Stimulated activated CD8-positive, alpha-beta memory T cell treated with anti-CD3 and anti-CD28 coated beads, Interleukin-4, amount 100 ng/mL, for 4 hours (primary cell): ENCODE measurements around the gene PRKAA2.

Experiments
- DNase-seq, 2 donors: peaks; one replicate each; pipeline ENCODE4 v3.0.0-alpha.2; 2020; ENCODE audit warnings: low read depth in 2 of 2, low spot score in 1 of 2

Gene PRKAA2

DNA sequence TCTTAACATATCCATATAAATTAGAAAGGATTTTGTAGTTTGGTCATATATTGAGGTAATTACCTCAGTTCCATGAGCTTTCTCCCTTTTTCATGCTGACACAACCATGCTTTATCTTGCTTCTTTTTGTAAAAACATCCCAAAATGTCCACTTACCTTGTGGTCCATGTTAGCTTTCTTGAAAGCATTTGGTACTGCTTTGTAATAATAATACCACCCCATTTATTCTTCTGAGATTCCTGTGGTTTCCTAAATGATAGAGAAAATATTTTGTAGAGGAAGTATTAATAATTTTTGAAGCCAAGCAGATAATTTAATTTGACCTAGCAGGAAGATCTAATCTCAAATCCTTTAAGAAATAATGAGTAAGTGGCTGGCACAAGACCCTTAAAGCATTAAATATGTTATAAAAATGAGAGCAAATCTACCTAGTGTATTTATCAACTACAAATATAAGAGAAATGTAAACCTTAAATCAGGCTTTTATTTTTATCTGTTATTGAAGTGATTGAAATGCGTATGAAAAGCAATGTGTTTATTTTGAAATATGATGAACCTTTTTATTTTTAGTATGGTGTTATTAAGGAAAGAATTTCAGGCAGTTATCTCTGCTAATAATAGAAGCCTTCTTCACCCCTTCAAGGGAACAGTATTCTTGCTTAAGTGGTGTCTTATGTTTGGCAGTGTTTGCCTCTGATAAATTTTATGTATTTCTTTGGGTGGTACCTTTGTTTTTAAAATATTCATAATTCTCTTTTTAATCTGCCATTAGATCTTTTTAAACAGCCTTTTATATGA lies 9.2 kb downstream of the PRKAA2 start:
- no peak for DNase-seq

DNA sequence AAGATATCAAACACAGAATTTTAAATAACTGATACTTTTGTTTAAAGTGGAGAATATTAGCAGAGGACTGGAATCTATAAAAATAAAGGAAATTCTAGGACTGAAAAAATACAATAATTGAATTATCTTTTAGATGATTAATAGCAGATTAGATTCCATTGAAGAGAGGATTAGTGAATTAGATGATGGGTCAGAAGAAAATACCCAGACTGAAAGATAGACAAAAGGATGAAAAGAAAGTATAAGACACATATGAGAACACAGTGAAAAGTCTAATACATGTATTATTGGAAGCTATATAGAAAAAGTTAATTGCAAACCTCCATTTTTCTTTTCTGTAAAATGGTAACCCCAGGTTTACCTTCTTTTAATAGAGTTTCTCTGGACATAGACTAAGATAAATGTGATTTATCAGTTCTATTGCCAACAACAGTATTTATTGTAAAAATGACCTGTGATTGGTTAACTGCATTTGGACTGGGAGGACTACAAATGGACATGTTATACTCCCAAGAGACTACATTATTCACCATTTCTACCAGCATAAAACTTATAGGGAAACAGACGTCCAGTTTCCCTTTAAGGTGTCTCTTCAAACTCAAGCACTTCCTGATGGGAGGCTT lies 11.0 kb downstream of the PRKAA2 start:
- no peak for DNase-seq

- no peak for DNase-seq
Measured at GRCh38 chr1:56658254-56658653, 13.1 kb downstream of the PRKAA2 start.

DNA sequence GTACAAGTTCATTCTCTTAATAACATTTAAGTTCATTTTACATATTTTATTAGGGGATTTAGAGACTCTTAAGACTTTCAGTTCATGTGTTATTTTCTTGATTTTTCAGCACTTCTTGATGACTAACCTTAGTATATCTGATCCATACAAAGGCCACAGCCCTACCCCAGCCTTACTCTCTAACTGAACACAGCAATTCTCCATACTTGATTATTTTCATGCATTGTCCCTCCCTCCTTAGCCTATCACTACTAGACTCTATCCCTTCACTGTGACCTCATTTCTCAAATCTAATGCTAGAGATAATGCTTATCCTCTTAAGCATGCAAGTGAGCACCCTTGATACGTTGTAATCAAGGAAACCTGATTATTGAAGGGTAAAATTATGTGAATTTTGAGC lies 15.2 kb downstream of the PRKAA2 start:
- no peak for DNase-seq

DNA sequence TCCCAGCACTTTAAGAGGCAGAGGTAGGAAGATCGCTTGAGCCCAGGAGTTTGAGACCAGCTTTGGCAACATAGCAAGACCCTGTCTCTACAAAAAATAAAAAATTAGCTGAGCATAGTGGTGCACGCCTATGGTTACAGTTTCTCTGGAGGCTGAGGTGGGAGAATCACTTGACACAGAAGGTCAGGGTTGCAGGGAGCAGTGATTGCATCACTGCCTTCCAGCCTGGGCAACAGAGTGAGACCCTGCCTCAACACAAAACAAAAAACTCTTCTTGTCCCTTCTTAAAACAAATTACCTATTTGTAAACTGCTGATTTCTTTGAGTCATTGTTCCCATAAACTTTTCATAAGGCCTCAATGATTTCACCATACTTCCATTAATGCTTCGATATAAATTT lies 18.7 kb downstream of the PRKAA2 start:
- DNase-seq, result no peak

DNA sequence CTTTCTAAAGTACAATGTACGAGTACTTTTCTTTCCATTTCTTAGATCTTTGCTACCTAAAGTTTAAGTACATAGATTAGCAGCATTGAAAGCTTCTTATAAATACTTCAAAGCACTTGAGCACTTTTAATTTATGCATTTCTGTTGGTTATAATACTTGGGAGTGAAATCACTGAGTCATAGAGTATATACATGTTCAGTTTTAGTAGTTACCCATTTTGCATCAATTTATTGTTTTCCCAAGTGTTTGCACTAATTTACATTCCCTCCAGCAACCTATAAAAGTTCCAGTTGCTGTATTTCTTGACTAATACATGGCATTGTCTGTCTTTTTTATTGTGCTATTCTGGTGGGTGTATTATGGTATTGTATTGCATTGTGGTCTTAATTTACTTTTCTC lies 20.3 kb downstream of the PRKAA2 start:
- no peak for DNase-seq

- DNase-seq, result no peak
Measured at GRCh38 chr1:56666112-56666608, 21.0 kb downstream of the PRKAA2 start.

DNA sequence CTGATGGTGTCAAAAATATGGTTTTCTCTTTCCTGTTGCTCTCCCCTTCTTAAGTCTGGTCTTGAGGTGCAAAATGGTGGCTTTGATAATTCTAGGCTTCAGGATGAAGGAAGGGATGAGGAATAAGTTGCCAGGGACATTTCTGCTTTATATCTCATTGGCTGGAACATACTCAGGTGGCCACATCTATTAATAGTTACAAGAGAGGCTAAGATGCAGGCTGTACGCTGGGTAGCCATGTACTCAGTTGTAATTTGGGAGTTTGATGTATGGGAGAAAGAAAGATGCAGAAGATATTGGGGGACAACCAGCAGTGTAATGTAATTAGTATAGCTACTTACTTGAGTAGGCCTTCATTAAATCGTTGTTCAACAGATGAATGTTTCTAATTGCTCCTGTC lies 25.2 kb downstream of the PRKAA2 start:
- no peak for DNase-seq

DNA sequence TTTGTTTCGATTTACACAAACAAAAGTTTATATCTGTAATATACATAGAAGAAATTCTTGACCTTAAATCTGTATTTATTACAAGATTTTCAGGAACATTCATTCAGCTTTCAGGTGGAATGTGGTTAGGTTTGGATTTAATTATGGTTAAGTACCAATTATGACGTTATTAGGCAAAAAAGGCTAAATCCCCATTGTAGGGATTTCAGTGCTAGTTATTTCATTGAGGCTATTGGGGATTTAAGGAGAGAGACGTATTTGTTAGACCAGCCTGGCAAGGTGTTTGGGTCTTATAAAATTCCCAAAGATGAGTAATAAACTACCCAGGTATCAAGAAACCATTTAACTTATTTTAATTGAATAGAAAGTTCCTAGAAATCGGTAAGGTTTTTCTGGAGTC lies 26.0 kb downstream of the PRKAA2 start:
- no peak for DNase-seq

DNA sequence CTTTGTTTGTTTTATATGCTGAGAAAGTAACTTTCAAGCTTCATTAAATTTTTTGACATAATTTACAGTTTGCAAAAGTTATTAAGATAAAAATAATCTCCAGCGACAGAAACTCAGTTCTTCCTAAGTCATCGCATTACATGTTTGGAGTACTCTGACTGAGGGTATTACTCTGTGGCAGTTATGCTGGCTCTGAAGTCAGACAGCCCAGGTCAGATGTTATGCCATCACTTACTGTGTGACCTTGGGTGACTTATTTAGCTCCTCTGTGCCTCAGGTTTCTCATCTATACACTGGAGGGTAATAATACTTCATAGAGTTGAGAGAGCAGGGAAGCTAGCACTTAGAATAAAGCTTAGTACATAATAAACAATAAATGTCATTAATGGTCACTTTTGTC lies 26.4 kb downstream of the PRKAA2 start:
- DNase-seq, result no peak

DNA sequence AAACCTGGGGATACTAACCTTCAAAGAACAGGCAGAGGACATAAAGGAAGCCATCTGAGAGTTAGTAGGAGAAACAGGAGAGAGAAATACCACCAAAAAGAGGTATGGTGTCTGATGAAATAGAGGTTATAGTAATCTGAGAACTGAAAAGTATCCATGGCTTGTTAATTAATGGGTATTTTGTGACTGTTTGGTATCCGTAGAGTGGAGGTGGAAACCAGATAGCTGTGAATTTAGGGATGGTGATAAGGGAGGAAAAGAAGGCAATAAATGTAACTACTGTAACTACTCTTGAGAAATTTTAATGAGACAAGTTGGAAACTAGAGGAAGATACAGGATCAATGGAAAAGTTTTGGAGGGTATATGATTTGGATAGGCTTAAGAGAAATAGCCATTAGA lies 27.5 kb downstream of the PRKAA2 start:
- no peak for DNase-seq

GRCh38 chr1:56675763-56676162 lies 30.6 kb downstream of the PRKAA2 start:
- DNase-seq, result no peak

GRCh38 chr1:56676571-56677035 lies 31.5 kb downstream of the PRKAA2 start:
- DNase-seq, result no peak

- DNase-seq, result no peak
Measured at GRCh38 chr1:56683569-56683968, 38.5 kb downstream of the PRKAA2 start.

DNA sequence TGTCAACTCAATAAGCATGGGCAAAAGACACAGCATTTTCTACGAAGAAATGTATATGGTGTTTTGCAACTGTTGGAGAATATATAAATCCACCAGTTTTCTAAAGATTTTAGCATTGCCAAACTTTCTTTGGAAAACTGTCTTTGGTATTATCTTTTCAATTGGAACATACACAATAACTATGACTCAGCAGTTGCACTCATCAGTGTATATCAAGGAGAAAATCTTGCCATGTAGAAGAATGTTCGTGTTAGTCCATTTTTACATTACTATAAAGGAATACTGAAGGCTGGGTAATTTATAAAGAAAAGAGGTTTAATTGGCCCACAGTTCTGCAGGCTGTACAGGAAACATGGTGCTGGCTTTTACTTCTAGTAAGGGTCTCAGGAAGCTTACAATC lies 41.1 kb downstream of the PRKAA2 start:
- DNase-seq, result no peak

- DNase-seq, result no peak
Measured at GRCh38 chr1:56688522-56689026, 43.5 kb downstream of the PRKAA2 start.

- DNase-seq, result no peak
Measured at GRCh38 chr1:56696663-56697062, 51.5 kb downstream of the PRKAA2 start.

DNA sequence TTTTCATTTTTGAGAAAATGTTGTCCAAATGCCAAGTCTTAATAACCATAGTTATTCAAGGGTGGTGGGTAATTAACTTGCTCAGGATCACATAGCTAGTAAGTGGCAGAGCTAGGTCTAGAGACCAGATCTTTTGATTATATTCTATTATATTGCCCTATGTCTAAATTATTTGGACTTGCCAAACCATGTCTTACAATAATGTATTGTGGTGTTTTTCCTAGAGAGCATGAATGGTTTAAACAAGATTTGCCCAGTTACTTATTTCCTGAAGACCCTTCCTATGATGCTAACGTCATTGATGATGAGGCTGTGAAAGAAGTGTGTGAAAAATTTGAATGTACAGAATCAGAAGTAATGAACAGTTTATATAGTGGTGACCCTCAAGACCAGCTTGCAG lies 58.6 kb downstream of the PRKAA2 start:
- no peak for DNase-seq

DNA sequence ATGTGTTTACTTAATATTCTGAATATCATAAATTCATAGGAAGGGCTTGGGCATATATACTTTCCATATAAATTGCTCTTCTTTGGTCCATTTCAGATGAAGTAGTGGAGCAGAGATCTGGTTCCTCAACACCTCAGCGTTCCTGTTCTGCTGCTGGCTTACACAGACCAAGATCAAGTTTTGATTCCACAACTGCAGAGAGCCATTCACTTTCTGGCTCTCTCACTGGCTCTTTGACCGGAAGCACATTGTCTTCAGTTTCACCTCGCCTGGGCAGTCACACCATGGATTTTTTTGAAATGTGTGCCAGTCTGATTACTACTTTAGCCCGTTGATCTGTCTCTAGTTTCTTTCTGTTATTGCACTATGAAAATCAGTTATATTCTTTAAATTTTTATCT lies 62.3 kb downstream of the PRKAA2 start:
- no peak for DNase-seq

DNA sequence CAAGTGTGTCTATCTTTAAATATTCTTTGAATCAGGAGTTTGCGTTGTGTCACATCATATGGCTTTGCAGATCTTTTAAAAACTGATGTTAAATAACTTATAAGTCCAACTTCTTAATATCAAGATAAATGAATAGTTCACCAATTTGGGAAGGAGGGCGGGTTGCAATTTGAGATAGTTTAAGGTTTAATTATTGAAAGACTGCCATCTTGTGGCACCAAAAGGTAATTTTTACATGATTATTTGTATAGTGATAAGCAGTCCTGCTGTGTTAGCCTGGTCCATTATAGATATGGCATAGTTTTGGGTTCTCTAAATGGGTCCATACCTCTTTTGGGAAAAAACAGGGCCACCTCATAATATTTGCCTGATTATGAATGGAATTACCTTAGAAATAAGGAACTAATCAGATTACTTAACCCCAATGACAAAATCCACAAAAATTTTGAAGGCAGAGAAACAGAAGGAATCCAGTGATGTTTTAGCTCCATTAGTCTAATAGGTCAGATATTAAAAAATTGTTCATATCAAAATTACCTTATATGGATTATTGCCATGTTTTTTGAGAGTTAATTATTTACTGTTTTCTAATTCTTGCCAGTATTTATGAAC lies 64.3 kb downstream of the PRKAA2 start:
- DNase-seq, result no peak

- DNase-seq, result no peak
Measured at GRCh38 chr1:56709995-56710394, 64.9 kb downstream of the PRKAA2 start.

DNA sequence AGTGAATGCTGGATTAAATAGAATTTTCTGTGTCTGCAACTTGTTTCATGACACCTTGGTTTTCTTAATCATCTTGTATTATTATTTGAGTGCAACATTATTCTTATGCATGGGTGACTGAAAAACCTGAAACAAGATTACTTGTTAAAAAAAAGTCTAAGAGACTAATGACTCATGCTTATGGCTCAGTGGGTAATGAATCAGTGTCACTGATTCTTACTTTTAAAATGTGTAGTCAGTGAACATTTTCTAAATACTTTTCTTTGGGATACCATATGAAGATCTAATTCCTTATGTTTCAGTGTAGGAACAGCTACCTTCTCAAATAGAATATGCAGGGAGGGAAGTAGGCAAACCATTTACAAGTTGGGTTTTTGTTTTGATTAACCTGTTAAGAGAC lies 65.5 kb downstream of the PRKAA2 start:
- DNase-seq, result no peak
